Measurements from ENCODE around the gene BCAR1. TPM values are rescaled to one million over a fixed set of nuclear protein-coding genes. Genes with fewer than 3 reads are reported as not detected.

The BCAR1 gene
- total RNA-seq, 1 donor from 2014 or later: 125 TPM

- no peak overlapping the region for H3K4me3 ChIP-seq (ENCODE audit: low read depth, low read length)
- no peak for TF ChIP-seq CTCF (conservative IDR thresholded peaks at IDR 0.05; ENCODE audit: low read depth, low read length)
- no peak for DNase-seq (ENCODE audit: low read depth)
These were observed 41.3 kb upstream of the BCAR1 start for GRCh38 chr16:75292691-75293090.

DNA sequence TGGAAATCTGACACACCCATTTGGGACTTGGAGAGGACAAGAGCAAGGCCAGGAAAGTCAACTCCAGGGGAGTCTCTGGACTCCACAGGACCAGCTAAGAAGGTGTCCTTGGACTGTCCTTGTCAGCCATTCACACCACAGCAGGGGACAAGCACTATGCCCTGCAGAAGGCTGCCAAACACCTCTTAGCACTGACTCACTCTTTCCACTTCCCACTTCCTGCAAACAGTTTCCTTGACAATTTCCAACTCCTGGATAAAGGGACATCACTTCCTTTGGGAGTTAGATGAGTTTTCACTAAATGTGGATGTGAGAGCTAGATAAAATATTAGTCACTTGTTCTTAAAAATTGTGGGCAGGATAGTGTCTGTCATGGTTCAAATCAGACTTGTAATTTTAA, 37.8 kb upstream of the BCAR1 start:
- TF ChIP-seq CTCF (conservative IDR thresholded peaks at IDR 0.05; ENCODE audit: low read depth, low read length): no peak
- DNase-seq (ENCODE audit: low read depth): no peak
- H3K4me3 ChIP-seq (ENCODE audit: low read depth, low read length): no peak overlapping the region

DNA sequence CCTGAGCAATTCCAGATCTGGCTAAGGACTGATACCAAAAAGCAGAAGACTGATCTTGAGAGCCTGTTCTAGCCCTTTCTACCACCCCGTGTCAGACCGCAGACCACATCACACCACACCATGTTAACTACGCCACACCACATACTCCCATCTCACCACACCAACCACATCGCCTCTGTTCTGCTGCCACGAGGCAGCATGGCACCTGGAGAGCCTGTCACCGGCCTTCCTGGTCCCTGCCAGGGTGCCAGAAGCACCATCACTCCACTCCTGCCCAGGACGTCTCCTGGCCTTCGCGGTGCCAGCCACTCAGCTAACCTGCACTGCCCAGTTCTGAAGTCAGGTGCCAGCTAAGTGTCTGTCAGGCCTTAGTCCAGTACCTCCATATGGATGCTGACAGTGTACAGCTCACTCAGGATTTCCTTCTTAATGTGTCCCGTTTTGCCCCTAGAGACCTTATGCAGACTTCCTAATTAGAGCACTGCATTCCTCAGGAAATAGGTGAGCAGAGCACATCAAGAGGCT, 37.2 kb upstream of the BCAR1 start:
- TF ChIP-seq CTCF (conservative IDR thresholded peaks at IDR 0.05; ENCODE audit: low read depth, low read length): no peak
- no peak overlapping the region for H3K4me3 ChIP-seq (ENCODE audit: low read depth, low read length)

DNA sequence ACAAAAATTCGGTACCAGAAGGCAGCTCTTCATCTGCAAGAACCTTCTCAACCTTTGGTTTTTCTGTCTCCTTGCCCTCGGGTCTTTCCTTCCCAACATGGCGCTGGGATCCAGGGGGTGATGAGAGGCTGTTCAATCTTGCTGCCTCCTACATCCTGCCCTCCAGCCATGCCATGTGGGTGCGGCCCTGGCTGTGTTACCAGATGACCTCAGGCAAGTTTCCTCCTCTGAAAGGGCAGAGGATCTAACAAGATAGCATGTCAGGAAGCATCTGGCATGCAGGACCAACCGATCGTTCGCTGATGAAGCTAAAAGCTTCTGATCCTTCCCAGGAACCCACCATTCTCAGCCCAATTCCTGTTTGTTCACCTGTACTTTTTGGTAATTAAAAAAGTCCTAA, 36.8 kb upstream of the BCAR1 start:
- DNase-seq (ENCODE audit: low read depth): no peak
- TF ChIP-seq CTCF (conservative IDR thresholded peaks at IDR 0.05; ENCODE audit: low read depth, low read length): no peak
- no peak overlapping the region for H3K4me3 ChIP-seq (ENCODE audit: low read depth, low read length)

More for the DNA sequence above, 37.2 kb upstream of the BCAR1 start:
- no peak for DNase-seq (ENCODE audit: low read depth)

- DNase-seq (ENCODE audit: low read depth): no peak
- no peak overlapping the region for H3K4me3 ChIP-seq (ENCODE audit: low read depth, low read length)
- no peak for TF ChIP-seq CTCF (conservative IDR thresholded peaks at IDR 0.05; ENCODE audit: low read depth, low read length)
These were observed 36.3 kb upstream of the BCAR1 start for GRCh38 chr16:75287708-75288107.

- DNase-seq (ENCODE audit: low read depth): no peak
- TF ChIP-seq CTCF (conservative IDR thresholded peaks at IDR 0.05; ENCODE audit: low read depth, low read length): no peak
These were observed 35.0 kb upstream of the BCAR1 start for GRCh38 chr16:75286389-75286788.

DNA sequence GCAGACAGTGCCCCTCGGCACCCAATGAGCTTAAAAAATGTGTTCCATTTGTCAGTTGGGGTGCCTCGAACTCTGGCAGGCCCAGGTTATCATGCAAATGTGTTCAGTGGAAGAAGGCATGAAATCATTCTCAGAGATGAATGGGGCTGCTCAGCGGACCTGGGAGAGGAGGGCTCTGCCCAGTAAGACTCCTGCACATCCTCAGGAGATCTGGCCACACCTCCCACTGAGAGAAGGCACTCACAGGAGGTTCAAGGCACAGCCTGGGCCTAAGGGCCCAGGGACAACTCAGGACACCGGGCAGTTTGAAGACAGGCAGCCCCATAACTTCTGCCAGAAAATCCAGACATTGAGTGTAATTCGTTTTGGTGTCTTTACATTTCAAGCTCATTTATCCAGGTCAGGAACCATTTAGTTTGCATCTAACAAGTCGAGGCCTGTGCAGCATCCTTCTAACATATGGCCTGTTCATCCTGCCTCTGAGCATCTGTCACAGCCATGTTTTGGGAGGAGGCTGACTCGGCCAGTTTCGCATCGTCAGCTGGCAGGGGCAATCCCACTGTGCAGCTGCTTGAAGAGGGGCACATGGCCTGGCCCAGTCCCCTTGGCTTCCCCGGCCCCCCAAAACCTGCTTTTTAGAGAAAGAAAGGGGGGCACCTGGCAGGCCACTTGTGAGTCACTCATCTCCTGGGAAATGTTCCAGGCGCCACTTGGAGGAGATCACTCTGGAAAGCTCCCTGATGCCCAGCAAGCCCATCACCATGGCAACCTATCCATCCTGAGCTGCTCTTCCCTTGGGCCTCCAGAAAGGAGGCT, 31.2 kb upstream of the BCAR1 start:
- no peak for TF ChIP-seq CTCF (conservative IDR thresholded peaks at IDR 0.05; ENCODE audit: low read depth, low read length)
- no peak overlapping the region for H3K4me3 ChIP-seq (ENCODE audit: low read depth, low read length)
- no peak for DNase-seq (ENCODE audit: low read depth)

More at GRCh38 chr16:75286389-75286788, 35.0 kb upstream of the BCAR1 start:
- no peak overlapping the region for H3K4me3 ChIP-seq (ENCODE audit: low read depth, low read length)
